ENCODE measurements around the gene DOCK1. TPM values are rescaled to one million over a fixed set of nuclear protein-coding genes. Genes with fewer than 3 reads are reported as not detected.

Gene DOCK1
- total RNA-seq, 1 donor from 2014 or later = 72.6 TPM

GRCh38 chr10:127292888-127293287 is 387.7 kb downstream of the DOCK1 start:
- Histone ChIP-seq H4K20me1 (ENCODE audit: low read depth) (no peaks in the 10 kb centered on the region), H3K9ac (no peak overlapping the region), H3K36me3 (peaks cover 13% of the 10 kb centered on the region), H3F3A (ENCODE audit: low read depth) (no peaks in the 10 kb centered on the region), H3K4me2 (no peak overlapping the region), H3K27me3 (no peaks in the 10 kb centered on the region), H3K27ac (no peak overlapping the region), H3K4me3 (no peak overlapping the region), H3K9me3 (ENCODE audit: low read depth) (peaks cover 12% of the 10 kb centered on the region), H3K79me2 (ENCODE audit: low read depth) (no peaks in the 10 kb centered on the region), H3K4me1 (peaks cover 10% of the 10 kb centered on the region), H2AFZ (replicated peaks) (no peak overlapping the region)
- H3K36me3 Mint-ChIP-seq = peaks cover 8% of the 10 kb centered on the region
- no peak overlapping the region for H3K27ac Mint-ChIP-seq
- peaks cover 3% of the 10 kb centered on the region for H3K27me3 Mint-ChIP-seq (ENCODE audit: insufficient read depth, low read depth)
- TF ChIP-seq EZH2 (IDR thresholded peaks at IDR 0.05) (no peak), EZH2phosphoT487 (IDR thresholded peaks at IDR 0.05) (no peak), CTCF (IDR thresholded peaks at IDR 0.05) (no peak)
- no peak for DNase-seq (ENCODE audit: low spot score)
- peaks cover 7% of the 10 kb centered on the region for H3K4me1 Mint-ChIP-seq
- no peak overlapping the region for H3K4me3 Mint-ChIP-seq
- H3K9me3 Mint-ChIP-seq = peaks cover 12% of the 10 kb centered on the region

- DNase-seq (ENCODE audit: low spot score) = no peak
- Histone ChIP-seq H3K4me1 (peaks cover 10% of the 10 kb centered on the region), H3K4me3 (no peak overlapping the region), H3K79me2 (ENCODE audit: low read depth) (no peaks in the 10 kb centered on the region), H2AFZ (replicated peaks) (no peak overlapping the region), H3F3A (ENCODE audit: low read depth) (no peaks in the 10 kb centered on the region), H3K9ac (no peak overlapping the region), H3K27me3 (no peaks in the 10 kb centered on the region), H3K4me2 (no peak overlapping the region), H3K27ac (no peak overlapping the region), H3K36me3 (peaks cover 13% of the 10 kb centered on the region), H4K20me1 (ENCODE audit: low read depth) (no peaks in the 10 kb centered on the region), H3K9me3 (ENCODE audit: low read depth) (peaks cover 6% of the 10 kb centered on the region)
- H3K4me1 Mint-ChIP-seq = peaks cover 7% of the 10 kb centered on the region
- H3K36me3 Mint-ChIP-seq = peaks cover 4% of the 10 kb centered on the region
- TF ChIP-seq EZH2phosphoT487 (IDR thresholded peaks at IDR 0.05) = no peak
- no peak for TF ChIP-seq CTCF (IDR thresholded peaks at IDR 0.05)
- no peak for TF ChIP-seq EZH2 (IDR thresholded peaks at IDR 0.05)
- H3K27me3 Mint-ChIP-seq (ENCODE audit: insufficient read depth, low read depth) = peaks cover 3% of the 10 kb centered on the region
- peaks cover 9% of the 10 kb centered on the region for H3K9me3 Mint-ChIP-seq
- no peak overlapping the region for H3K4me3 Mint-ChIP-seq
- H3K27ac Mint-ChIP-seq = no peak overlapping the region
Measured at GRCh38 chr10:127293640-127294039, 388.4 kb downstream of the DOCK1 start.

GRCh38 chr10:127296696-127297095 is 391.5 kb downstream of the DOCK1 start:
- Histone ChIP-seq H3K4me1 (peaks cover 10% of the 10 kb centered on the region), H3K4me2 (no peak overlapping the region), H3K9me3 (ENCODE audit: low read depth) (no peaks in the 10 kb centered on the region), H2AFZ (replicated peaks) (no peak overlapping the region), H3K27ac (no peak overlapping the region), H3K79me2 (ENCODE audit: low read depth) (no peaks in the 10 kb centered on the region), H3K4me3 (no peak overlapping the region), H3K27me3 (no peaks in the 10 kb centered on the region), H3F3A (ENCODE audit: low read depth) (no peaks in the 10 kb centered on the region), H3K36me3 (no peaks in the 10 kb centered on the region), H4K20me1 (ENCODE audit: low read depth) (no peaks in the 10 kb centered on the region), H3K9ac (no peak overlapping the region)
- no peak overlapping the region for H3K4me3 Mint-ChIP-seq
- TF ChIP-seq CTCF (IDR thresholded peaks at IDR 0.05) = no peak
- no peak for TF ChIP-seq EZH2phosphoT487 (IDR thresholded peaks at IDR 0.05)
- no peak for TF ChIP-seq EZH2 (IDR thresholded peaks at IDR 0.05)
- H3K4me1 Mint-ChIP-seq = peaks cover 10% of the 10 kb centered on the region
- H3K27ac Mint-ChIP-seq = no peak overlapping the region
- H3K36me3 Mint-ChIP-seq = no peaks in the 10 kb centered on the region
- DNase-seq (ENCODE audit: low spot score) = no peak
- peaks cover 3% of the 10 kb centered on the region for H3K27me3 Mint-ChIP-seq (ENCODE audit: insufficient read depth, low read depth)
- H3K9me3 Mint-ChIP-seq = no peaks in the 10 kb centered on the region
